ENCODE results near the gene MDC1. TPM values are rescaled to one million over a fixed set of nuclear protein-coding genes. Genes with fewer than 3 reads are reported as not detected.

The MDC1 gene
- total RNA-seq, 1 experiment from 2014 or later: 75.8 TPM

DNA sequence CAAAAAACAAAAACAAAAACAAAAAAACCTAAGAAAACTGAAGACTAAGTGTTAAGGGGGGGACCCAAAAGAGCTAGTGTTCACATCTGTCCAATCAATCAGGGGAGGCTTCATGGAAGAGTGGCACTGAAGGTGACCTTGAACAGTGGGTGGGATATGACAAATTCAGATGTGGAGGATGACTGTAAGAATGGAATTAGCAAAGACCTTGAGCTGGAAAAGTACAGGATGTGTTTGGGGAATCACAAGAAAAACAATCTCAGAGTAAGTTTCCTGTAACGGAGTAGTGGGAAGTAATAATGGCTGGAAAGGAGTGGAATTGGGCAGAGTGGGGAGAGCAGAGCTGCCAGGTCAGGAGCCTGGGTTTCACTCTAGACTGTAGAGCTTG lies 30.2 kb upstream of the MDC1 start:
- H3K4me3 ChIP-seq (replicated peaks in 1 of 2; ENCODE audit: low read depth in 1 of 2, low read length in 2 of 2): no peak overlapping the region
- no peak overlapping the region for H3K4me2 ChIP-seq (ENCODE audit: low read length)
- no peaks in the 10 kb centered on the region for H4K20me1 ChIP-seq (ENCODE audit: insufficient read depth)
- DNase-seq (ENCODE audit: low read depth, low spot score): no peak
- no TSS peak for BruUV-seq (replicated peaks)
- intact Hi-C loops (cut with micrococcal nuclease): loop anchor here (10.0 kb wide), 1 partner anchor 338 kb away; no protein-coding TSS in a partner anchor
- H3K9me3 ChIP-seq (ENCODE audit: control insufficient read depth in 1 of 2, insufficient read depth in 1 of 2, low read depth in 1 of 2, low read length in 2 of 2): no peaks in the 10 kb centered on the region
- peak overlapping the region; percentile 2; the same call in 1 of the 2 replicates for H3K9ac ChIP-seq (ENCODE audit: low read length)
- no peak for ATAC-seq
- H3K4me1 ChIP-seq (ENCODE audit: control insufficient read depth in 1 of 2, insufficient read depth in 2 of 2, low read length in 2 of 2): peaks cover 62 to 92% of the 10 kb centered on the region in 2 experiments
- ChIA-PET CTCF (no interaction called here), POLR2A (interaction anchor here (1.2 to 16.4 kb wide), 9 partner anchors 10 to 54 kb away, joined by 3 to 680 read pairs (median 8); partner anchors contain the start of gene TUBB), RAD21 (ENCODE audit: low non-redundant PET in 1 of 2, low total read pairs in 2 of 2, uncharacterized antibody in 2 of 2, unreplicated experiment in 2 of 2) (interaction anchor here in 1 of 2 experiments (1.3 kb wide), 1 partner anchor 22 kb away, joined by 4 read pairs; no protein-coding TSS in a partner anchor)
- no peaks in the 10 kb centered on the region for H3K27me3 ChIP-seq (ENCODE audit: insufficient read depth, low read length)
- H3K9me2 ChIP-seq (ENCODE audit: insufficient read depth): no peaks in the 10 kb centered on the region
- H3K27ac ChIP-seq (ENCODE audit: low read depth, low read length): peak overlapping the region; percentile 96; the same call in 1 of the 2 replicates
- peaks cover 15% of the 10 kb centered on the region for H3K79me2 ChIP-seq (ENCODE audit: insufficient read depth, low read length)
- H3K36me3 ChIP-seq (ENCODE audit: control insufficient read depth in 1 of 2, insufficient read depth in 2 of 2, low read length in 2 of 2): peaks cover 4 to 8% of the 10 kb centered on the region in 2 experiments; a peak in 1 of 4 replicates
- H2AFZ ChIP-seq (ENCODE audit: low read depth, low read length, poor library complexity, severe bottlenecking): no peak overlapping the region
- no peak for TF ChIP-seq EZH2 (IDR thresholded peaks at IDR 0.05)
- TF ChIP-seq JUND (IDR thresholded peaks at IDR 0.05): no peak
- TF ChIP-seq SP1 (IDR thresholded peaks at IDR 0.05; ENCODE audit: low read depth): no peak

GRCh38 chr6:30744054-30744805 lies 27.1 kb upstream of the MDC1 start, which contains the start of gene IER3:
Gene IER3, minus strand, starts transcription at chr6:30744547. Its CDS starts 29 bp downstream, at chr6:30744518.
- ATAC-seq (peak; percentile 29), DNase-seq (ENCODE audit: low read depth, low spot score) (peak; percentile 96)
- intact Hi-C loops (cut with micrococcal nuclease): loop anchor here (1.0 to 10.0 kb wide), 3 partner anchors 25 to 341 kb away; no protein-coding TSS in a partner anchor
- ChIA-PET RAD21 (ENCODE audit: low non-redundant PET in 1 of 2, low total read pairs in 2 of 2, uncharacterized antibody in 2 of 2, unreplicated experiment in 2 of 2) (no interaction called here), CTCF (no interaction called here), POLR2A (interaction anchor here (0.8 to 16.4 kb wide), 20 partner anchors 8 to 343 kb away, joined by 3 to 680 read pairs (median 4); partner anchors contain the start of gene MDC1)
- Histone ChIP-seq H4K20me1 (ENCODE audit: insufficient read depth) (no peaks in the 10 kb centered on the region), H3K36me3 (ENCODE audit: control insufficient read depth in 1 of 2, insufficient read depth in 2 of 2, low read length in 2 of 2) (peaks cover 4 to 8% of the 10 kb centered on the region in 2 experiments; a peak in 1 of 4 replicates), H2AFZ (ENCODE audit: low read depth, low read length, poor library complexity, severe bottlenecking) (no peak within 1 kb of the TSS), H3K27me3 (ENCODE audit: insufficient read depth, low read length) (no peaks in the 10 kb centered on the region), H3K9ac (ENCODE audit: low read length) (peak within 1 kb of the TSS; percentile 97), H3K79me2 (ENCODE audit: insufficient read depth, low read length) (peaks cover 15% of the 10 kb centered on the region), H3K4me2 (ENCODE audit: low read length) (peak within 1 kb of the TSS; percentile 91), H3K9me3 (ENCODE audit: control insufficient read depth in 1 of 2, insufficient read depth in 1 of 2, low read depth in 1 of 2, low read length in 2 of 2) (no peaks in the 10 kb centered on the region), H3K4me3 (replicated peaks in 1 of 2; ENCODE audit: low read depth in 1 of 2, low read length in 2 of 2) (peak within 1 kb of the TSS; percentile 79 to 85), H3K9me2 (ENCODE audit: insufficient read depth) (no peaks in the 10 kb centered on the region), H3K27ac (ENCODE audit: low read depth, low read length) (peak within 1 kb of the TSS; percentile 93), H3K4me1 (ENCODE audit: control insufficient read depth in 1 of 2, insufficient read depth in 2 of 2, low read length in 2 of 2) (peaks cover 52 to 89% of the 10 kb centered on the region in 2 experiments)
- TSS peak; percentile 87 for BruUV-seq (replicated peaks)
- TF ChIP-seq YY1 (IDR thresholded peaks at IDR 0.05; ENCODE audit: extremely low read depth, insufficient replicate concordance, low read depth, low read length) (peak; percentile 67), ZFX (IDR thresholded peaks at IDR 0.05) (peak; percentile 68), POLR2AphosphoS5 (IDR thresholded peaks at IDR 0.05; ENCODE audit: low read depth, low read length) (peak; percentile 99), EZH2phosphoT487 (IDR thresholded peaks at IDR 0.05; ENCODE audit: borderline replicate concordance) (no peak), POLR2A (IDR thresholded peaks at IDR 0.05; ENCODE audit: borderline replicate concordance, extremely low read depth, insufficient read depth, insufficient read length) (peak; percentile 100), FOSL1 (IDR thresholded peaks at IDR 0.05; ENCODE audit: low read depth) (no peak), RAD21 (IDR thresholded peaks at IDR 0.05; ENCODE audit: low read depth) (no peak), EGR1 (IDR thresholded peaks at IDR 0.05; ENCODE audit: low read depth) (no peak), MAX (IDR thresholded peaks at IDR 0.05) (no peak), ATF3 (IDR thresholded peaks at IDR 0.05) (no peak), CEBPB (IDR thresholded peaks at IDR 0.05; ENCODE audit: low read depth) (no peak), ZNF274 (IDR thresholded peaks at IDR 0.05; ENCODE audit: low read depth, low read length) (no peak), JUND (IDR thresholded peaks at IDR 0.05) (no peak), TCF7L2 (IDR thresholded peaks at IDR 0.05; ENCODE audit: borderline replicate concordance, extremely low read depth, insufficient read depth, insufficient read length) (peak; percentile 78), EZH2 (IDR thresholded peaks at IDR 0.05) (no peak), SP1 (IDR thresholded peaks at IDR 0.05; ENCODE audit: low read depth) (no peak), SIN3A (IDR thresholded peaks at IDR 0.05; ENCODE audit: low read depth) (no peak)
